Activated CD4-positive, CD25-positive, alpha-beta regulatory T cell treated with anti-CD3 and anti-CD28 coated beads, Interleukin-2, amount 50 U/mL, for 16 hours (primary cell): ENCODE measurements around the gene SLC25A4.
"Not testable (repeated sequence)": the region's sequence is repeated elsewhere in the genome, so short reads cannot be mapped to it uniquely, and the experiment has no call there.

ENCODE experiments used
- DNase-seq: peaks from one replicate; pipeline ENCODE4 v3.0.0-alpha.2; 2020; ENCODE audit warnings: low read depth, low spot score

SLC25A4 gene

DNA sequence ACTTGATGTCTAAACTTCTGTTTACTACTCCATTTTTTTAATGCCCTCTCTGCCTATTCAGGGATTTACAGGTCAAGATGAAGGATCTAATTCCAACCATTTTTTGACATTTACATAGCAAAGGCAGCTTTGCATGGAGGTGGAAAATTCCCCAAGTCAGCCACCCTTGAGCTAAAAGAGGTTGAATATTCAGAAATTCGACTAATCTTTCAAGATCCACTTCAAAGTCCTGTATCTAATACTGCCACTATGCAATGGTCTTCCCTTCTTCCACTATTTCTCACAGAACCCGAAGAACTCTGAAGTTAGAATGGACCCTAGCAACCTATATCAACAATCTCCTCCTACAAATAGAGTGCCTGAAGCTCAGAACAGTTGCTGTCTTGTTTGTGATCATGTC, 39.2 kb downstream of the SLC25A4 start:
- DNase-seq, result no peak

GRCh38 chr4:185183622-185184281, 40.7 kb downstream of the SLC25A4 start:
- DNase-seq, result peak; percentile 60

DNA sequence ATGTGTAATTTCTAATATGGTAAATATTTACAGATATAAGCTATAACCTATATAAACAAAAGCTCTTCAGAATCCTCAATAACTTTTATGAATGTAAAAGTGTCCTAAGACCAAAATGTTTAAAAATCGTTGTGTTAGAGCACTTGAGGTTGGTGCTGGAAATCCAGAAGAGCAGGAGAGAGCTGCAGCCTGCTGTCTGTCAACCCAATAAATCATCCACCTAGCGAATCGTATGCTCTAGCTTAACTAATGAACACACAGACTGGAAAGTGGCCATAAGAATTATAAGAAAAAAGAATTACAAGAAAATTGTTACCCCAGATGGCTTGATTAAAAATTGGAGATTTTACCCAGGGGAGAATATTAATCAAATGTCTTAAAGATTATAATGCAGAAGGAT, 43.7 kb downstream of the SLC25A4 start:
- no peak for DNase-seq

DNA sequence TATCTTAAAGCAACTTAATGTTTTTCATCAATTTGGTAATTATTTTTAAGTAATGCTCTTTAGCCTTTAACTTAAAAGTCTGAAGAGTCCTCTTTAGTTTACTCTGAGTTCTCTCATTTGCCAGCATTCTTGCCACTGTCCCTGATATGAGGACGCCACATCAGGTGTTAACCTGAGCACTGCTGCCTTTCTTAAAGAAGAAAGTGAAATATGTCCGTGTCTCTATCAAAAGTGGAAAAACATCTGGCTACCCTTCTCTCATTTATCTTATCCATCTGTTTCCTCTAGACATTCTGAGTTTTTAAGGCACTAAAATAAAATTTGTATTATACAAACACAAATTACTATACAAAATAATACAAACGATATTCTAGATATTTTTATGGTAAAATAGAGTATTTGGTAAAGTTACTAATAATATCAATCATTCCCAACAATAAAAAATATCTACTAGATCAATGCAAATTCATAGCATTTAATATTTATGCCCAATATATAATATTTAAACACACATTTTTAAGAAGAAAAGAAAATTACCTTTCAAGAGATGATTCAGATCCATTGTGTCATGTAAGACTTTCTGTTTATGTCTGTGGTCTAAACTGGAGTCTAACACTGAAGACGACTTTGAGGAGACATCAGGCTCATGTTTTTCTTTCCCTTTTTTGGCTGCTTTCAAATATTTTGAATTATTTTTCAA, 46.7 kb downstream of the SLC25A4 start:
- no peak for DNase-seq

DNA sequence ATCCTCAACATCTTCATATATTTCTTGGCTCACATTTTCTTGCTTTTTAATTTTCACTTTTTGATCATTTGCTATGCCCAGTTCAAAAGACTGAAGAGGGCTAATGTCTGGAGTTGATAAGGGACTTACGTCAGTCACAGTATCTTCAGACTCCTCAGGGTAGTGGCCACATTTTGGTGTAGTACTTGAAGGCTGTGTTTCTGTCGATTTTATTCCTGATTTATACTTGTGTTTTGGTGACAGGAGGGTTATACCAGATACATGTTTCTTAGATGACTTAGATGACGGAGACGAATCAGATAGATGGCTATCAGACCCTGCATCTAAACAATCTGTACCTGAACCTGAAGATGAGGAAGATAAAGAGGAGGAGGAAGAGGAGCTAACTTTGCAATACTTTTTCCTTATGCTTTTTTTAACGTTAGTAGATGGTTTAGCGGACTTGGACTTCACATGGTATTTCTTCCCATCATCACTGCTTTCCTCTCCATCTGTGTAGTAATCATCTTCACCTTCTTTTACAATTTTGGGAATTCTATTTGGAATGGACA, 47.3 kb downstream of the SLC25A4 start:
- no peak for DNase-seq

GRCh38 chr4:185192059-185192458, 49.0 kb downstream of the SLC25A4 start:
- no peak for DNase-seq

- no peak for DNase-seq
Measured at GRCh38 chr4:185194924-185195888, 52.1 kb downstream of the SLC25A4 start.

DNA sequence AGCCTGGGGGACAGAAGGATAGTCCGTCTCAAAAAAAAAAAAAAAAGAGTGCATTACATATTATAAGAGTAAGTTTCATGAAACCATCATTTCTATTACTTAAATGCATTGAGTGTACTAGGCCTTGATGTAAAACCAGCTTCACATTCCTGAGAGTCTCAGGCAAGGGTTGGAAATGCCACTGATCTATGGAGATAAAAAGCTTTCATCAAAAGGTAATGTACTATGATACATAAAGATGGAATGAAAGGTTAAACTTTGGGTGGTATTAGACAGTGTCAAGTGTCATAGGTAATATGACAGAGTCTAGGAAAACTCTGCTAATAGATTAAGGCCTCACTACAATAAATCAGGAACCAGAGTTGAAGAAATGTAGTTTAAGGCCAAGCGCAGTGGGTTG, 53.4 kb downstream of the SLC25A4 start:
- no peak for DNase-seq

GRCh38 chr4:185198189-185198588, 55.1 kb downstream of the SLC25A4 start:
- DNase-seq, result not testable (repeated sequence)
